Colonic mucosa (tissue), 4 donors: ENCODE results near the gene TMEM120A. TPM values are rescaled to one million over a fixed set of nuclear protein-coding genes. Genes with fewer than 3 reads are reported as not detected.

Experiments used
- DNase-seq: peaks from one replicate; pipeline ENCODE4 v3.0.0-alpha.2; 2020
- H3K27ac ChIP-seq: fragments of 200-600 bp; one replicate; pipeline ENCODE4 v1.8.0; 2021
- H3K27me3 ChIP-seq: fragments of 200-600 bp; one replicate; pipeline ENCODE4 v1.8.0; 2021
- H3K36me3 ChIP-seq: fragments of 200-600 bp; one replicate; pipeline ENCODE4 v1.8.0; 2021
- H3K4me1 ChIP-seq: fragments of 200-600 bp; one replicate; pipeline ENCODE4 v1.8.0; 2021; ENCODE audit warnings: mild to moderate bottlenecking
- H3K4me3 ChIP-seq: fragments of 200-600 bp; one replicate; pipeline ENCODE4 v1.8.0; 2021
- H3K9ac ChIP-seq, 2 donors: one replicate each; pipeline ENCODE4 v1.7.0; 2013; ENCODE audit warnings: control low read depth in 2 of 2, low read depth in 2 of 2, low read length in 2 of 2
- H3K9me3 ChIP-seq: fragments of 200-600 bp; one replicate; pipeline ENCODE4 v1.8.0; 2021
- intact Hi-C: fragments of 100-400 bp; cut with DNase I; formaldehyde crosslinking; loops from one replicate; pipeline ENCODE4 v1.14.1; 2022
- total RNA-seq, 2 donors: library from RNA; stranded (reverse); fragmentation: NEBNext Ultra II Directional in 1 of 2; extraction: Animal tissue kit (Norgen Biotek cat#: 25700) in 1 of 2; gene quantifications; one replicate each; pipeline ENCODE4 v1.2.1, GENCODE V29; 2021
- TF ChIP-seq, protein P1 (sequence below): fragments of 200-600 bp; IDR thresholded peaks from one replicate; pipeline ENCODE4 v1.8.0; 2022; ENCODE audit warnings: antibody characterized with exemption, mild to moderate bottlenecking
- donor health status: healthy.
- donor health status: DM: no; HTN: no; CAD: no.
- donor health status: DM: no; HTN: no; CAD: no.

The TMEM120A gene
- total RNA-seq, 2 donors from 2014 or later = 56.3 to 94.1 TPM

DNA sequence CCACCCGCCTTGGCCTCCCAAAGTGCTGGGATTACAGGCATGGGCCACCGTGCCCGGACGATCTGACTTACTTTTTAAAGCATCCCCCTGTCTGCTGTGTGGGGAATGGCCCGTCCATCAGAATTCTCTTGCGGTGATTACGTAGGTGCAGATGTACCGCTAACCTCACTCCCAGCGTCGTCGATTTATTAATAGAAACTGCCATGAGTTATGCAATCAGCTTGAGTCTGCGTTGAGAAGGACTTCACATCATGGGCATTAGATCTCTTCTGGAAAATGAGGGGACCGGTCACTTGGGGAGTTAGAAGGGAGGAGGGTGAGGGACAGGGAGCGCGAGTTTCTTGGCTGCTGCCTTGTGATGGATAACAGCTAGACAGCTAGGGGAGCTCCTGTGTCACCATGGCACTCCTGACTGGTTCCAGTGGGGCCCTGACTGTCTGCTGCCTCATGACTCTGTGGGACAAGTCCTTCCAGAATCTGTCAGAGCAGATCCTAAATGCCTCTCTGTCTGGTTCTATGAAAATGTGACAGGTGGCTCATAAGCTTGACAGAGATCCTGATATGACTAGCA, 44.2 kb downstream of the TMEM120A start:
- Histone ChIP-seq H3K4me1 (no peaks in the 10 kb centered on the region), H3K9ac (no peak overlapping the region), H3K4me3 (no peak overlapping the region), H3K27ac (no peak overlapping the region), H3K36me3 (no peaks in the 10 kb centered on the region), H3K27me3 (no peaks in the 10 kb centered on the region), H3K9me3 (no peaks in the 10 kb centered on the region)
- intact Hi-C loops = no loop called here
- DNase-seq = no peak
- TF ChIP-seq, protein P1, sequence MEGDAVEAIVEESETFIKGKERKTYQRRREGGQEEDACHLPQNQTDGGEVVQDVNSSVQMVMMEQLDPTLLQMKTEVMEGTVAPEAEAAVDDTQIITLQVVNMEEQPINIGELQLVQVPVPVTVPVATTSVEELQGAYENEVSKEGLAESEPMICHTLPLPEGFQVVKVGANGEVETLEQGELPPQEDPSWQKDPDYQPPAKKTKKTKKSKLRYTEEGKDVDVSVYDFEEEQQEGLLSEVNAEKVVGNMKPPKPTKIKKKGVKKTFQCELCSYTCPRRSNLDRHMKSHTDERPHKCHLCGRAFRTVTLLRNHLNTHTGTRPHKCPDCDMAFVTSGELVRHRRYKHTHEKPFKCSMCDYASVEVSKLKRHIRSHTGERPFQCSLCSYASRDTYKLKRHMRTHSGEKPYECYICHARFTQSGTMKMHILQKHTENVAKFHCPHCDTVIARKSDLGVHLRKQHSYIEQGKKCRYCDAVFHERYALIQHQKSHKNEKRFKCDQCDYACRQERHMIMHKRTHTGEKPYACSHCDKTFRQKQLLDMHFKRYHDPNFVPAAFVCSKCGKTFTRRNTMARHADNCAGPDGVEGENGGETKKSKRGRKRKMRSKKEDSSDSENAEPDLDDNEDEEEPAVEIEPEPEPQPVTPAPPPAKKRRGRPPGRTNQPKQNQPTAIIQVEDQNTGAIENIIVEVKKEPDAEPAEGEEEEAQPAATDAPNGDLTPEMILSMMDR = no peak

DNA sequence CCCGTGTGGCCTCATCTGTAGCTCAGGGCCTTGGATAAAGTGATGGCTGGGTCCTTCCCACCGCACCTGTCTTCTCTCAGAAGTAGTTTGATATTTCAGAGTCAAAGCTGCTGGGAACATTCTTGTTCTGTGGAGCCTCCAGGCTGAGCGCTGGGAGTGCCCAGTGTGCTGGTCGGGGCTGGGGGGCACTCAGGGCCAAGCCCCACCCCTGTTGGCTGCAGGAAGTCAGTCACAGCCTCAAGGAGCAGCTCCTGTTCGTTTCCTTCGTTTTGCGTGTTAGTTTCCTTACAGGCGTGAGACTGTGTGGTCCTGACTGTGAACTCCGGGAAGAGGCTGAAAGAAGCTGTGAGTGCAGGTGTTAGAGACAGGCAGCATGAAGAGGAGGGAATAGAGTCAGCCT, 46.2 kb downstream of the TMEM120A start:
- no peaks in the 10 kb centered on the region for H3K27me3 ChIP-seq
- no peak overlapping the region for H3K9ac ChIP-seq
- H3K4me1 ChIP-seq = no peaks in the 10 kb centered on the region
- H3K27ac ChIP-seq = no peak overlapping the region
- H3K4me3 ChIP-seq = no peak overlapping the region
- no peaks in the 10 kb centered on the region for H3K9me3 ChIP-seq
- H3K36me3 ChIP-seq = no peaks in the 10 kb centered on the region
- intact Hi-C loops = no loop called here
- TF ChIP-seq, protein P1 = no peak
- DNase-seq = no peak

DNA sequence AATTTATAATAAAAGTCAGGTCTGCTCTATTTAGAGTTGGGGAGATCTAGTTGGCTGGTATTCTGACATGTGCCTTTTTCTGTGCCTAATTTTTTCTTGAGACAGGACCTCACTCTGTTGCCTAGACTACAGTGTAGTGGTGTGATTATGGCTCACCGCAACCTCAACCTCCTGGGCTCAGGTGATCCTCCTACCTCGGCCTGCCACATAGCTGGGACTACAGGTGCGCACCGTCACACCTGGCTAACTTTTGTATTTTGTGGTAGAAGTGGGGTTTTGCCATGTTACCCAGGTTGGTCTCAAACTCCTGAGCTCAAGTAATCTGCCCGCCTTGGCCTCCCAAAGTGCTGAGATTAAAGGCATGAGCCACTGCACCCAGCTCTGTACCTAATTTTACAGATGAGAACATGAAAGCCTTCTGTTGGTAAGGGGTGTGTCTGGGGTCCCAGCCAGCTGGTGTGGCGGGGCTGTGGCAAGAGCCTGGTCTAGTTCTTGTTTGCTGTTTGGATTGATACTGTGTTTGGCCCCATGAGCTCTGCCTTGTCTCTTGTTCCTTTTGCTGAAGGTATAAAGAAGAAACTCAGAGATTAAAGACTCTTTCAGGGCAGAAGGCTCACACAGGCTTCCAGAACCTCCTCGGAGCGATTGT, 48.1 kb downstream of the TMEM120A start:
- Histone ChIP-seq H3K27me3 (no peaks in the 10 kb centered on the region), H3K36me3 (no peaks in the 10 kb centered on the region), H3K27ac (no peak overlapping the region), H3K4me3 (no peak overlapping the region), H3K9me3 (no peaks in the 10 kb centered on the region), H3K9ac (no peak overlapping the region), H3K4me1 (no peaks in the 10 kb centered on the region)
- DNase-seq = no peak
- intact Hi-C loops = no loop called here
- TF ChIP-seq, protein P1 = no peak

DNA sequence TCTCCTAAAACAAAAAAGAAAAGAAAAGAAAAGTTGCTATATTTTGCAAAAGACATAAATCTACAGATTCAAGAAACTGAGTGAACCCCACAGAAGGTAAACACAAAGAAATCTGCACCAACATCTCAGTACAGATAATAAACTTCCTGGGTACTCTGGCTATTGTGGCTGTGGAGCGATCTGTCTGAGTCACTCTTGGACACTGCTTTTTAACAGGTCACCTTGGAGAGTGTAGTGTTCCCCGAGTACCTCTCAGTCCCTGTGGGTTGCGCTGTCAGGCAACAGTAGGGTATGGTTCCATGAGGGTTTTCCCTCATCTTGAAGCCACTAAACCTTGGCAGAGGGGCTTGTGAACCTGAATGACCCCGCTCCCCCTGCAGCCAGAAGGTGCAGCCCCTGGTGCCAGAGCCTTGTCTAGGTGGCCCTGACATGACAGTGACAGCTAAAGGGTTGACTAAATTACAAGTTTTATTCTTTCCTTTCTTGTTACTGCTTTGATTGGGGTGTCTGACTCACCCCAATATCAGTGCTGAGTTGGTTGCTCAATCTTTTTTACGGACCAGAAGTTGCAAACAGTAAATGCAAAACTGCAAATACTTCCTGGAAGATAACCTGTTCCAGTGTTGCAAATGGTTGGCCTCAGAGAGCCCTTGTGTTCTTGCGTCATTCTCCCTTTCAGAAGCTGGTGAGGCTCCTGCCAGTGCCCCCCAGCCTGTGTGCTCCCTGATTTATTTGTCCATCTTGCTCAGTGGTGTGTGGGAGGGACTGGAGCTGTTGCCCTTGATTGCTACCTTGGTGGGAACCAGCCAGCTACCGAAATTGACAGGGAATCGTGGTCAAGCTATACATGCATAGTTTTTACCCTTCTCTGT, 48.9 kb downstream of the TMEM120A start:
- TF ChIP-seq, protein P1 = no peak
- Histone ChIP-seq H3K27ac (no peak overlapping the region), H3K9me3 (no peaks in the 10 kb centered on the region), H3K9ac (no peak overlapping the region), H3K27me3 (no peaks in the 10 kb centered on the region), H3K36me3 (no peaks in the 10 kb centered on the region), H3K4me1 (no peaks in the 10 kb centered on the region), H3K4me3 (no peak overlapping the region)
- intact Hi-C loops = no loop called here
- DNase-seq = no peak

DNA sequence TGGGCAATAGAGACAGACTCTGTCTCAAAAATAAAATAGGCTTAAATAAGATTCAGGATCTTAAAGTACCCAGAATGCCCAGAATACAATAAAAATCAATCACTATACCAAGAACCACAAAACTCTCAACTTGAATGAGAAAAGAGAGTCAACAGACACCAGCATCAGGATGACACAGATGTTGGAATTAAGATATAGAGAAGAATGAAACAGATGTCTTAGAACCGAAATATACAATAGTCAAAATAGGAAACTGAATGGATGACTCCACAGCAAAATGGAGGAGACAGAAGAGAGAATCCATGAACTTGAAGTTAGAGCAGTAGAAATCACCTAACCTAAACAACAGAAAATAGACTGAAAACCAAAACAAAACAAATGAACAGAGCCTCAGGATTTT, 49.9 kb downstream of the TMEM120A start:
- H3K27me3 ChIP-seq = no peaks in the 10 kb centered on the region
- DNase-seq = no peak
- no peak overlapping the region for H3K9ac ChIP-seq
- no peak overlapping the region for H3K27ac ChIP-seq
- intact Hi-C loops = no loop called here
- H3K4me1 ChIP-seq = no peaks in the 10 kb centered on the region
- TF ChIP-seq, protein P1 = no peak
- no peak overlapping the region for H3K4me3 ChIP-seq
- no peaks in the 10 kb centered on the region for H3K9me3 ChIP-seq
- H3K36me3 ChIP-seq = no peaks in the 10 kb centered on the region
